ENCODE results near the gene STX3.
A peak's percentile ranks its signal among the peaks of the same experiment; 100 is the strongest.

Gene STX3

GRCh38 chr11:59754859-59755700 lies at the start of gene STX3:
STX3 (plus strand) TSS chr11:59755376; CDS start chr11:59755606, 230 bp downstream.
- peak; percentile 8 for DNase-seq (ENCODE audit: low read depth)

GRCh38 chr11:59706518-59707285 lies 48.5 kb upstream of the STX3 start:
- TF ChIP-seq, protein P1, sequence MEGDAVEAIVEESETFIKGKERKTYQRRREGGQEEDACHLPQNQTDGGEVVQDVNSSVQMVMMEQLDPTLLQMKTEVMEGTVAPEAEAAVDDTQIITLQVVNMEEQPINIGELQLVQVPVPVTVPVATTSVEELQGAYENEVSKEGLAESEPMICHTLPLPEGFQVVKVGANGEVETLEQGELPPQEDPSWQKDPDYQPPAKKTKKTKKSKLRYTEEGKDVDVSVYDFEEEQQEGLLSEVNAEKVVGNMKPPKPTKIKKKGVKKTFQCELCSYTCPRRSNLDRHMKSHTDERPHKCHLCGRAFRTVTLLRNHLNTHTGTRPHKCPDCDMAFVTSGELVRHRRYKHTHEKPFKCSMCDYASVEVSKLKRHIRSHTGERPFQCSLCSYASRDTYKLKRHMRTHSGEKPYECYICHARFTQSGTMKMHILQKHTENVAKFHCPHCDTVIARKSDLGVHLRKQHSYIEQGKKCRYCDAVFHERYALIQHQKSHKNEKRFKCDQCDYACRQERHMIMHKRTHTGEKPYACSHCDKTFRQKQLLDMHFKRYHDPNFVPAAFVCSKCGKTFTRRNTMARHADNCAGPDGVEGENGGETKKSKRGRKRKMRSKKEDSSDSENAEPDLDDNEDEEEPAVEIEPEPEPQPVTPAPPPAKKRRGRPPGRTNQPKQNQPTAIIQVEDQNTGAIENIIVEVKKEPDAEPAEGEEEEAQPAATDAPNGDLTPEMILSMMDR (IDR thresholded peaks at IDR 0.05; ENCODE audit: control insufficient read depth, insufficient read depth, low read depth, low read length, missing control alignments), result no peak
- no peak overlapping the region for H3K4me3 ChIP-seq (ENCODE audit: control insufficient read depth, low read depth, low read length)
- peak; percentile 18 for DNase-seq (ENCODE audit: low read depth)

More at GRCh38 chr11:59754859-59755700, at the start of gene STX3:
- peak within 1 kb of the TSS; percentile 62 for H3K4me3 ChIP-seq (ENCODE audit: control insufficient read depth, low read depth, low read length)
- TF ChIP-seq, protein P1 (IDR thresholded peaks at IDR 0.05; ENCODE audit: control insufficient read depth, insufficient read depth, low read depth, low read length, missing control alignments), result no peak

DNA sequence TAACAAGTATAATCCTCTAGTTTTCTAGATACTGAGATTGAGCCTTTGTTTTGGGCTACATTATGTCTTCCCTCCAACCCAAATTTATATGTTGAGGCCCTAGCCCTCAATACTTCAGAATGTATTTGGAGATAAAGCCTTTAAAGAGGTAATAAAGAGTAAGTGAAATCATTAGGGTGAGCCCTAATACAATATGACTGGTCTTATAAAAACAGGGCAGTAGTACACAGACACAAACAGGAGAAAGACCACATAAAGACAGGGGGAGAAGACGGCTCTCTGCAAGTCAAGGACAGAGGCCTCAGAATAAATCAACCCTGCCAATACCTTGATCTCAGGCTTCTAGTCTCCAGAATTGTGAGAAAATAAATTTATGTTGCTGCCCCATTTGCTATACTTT lies 47.8 kb upstream of the STX3 start:
- TF ChIP-seq, protein P1 (IDR thresholded peaks at IDR 0.05; ENCODE audit: control insufficient read depth, insufficient read depth, low read depth, low read length, missing control alignments), result no peak
- DNase-seq (ENCODE audit: low read depth), result no peak
- H3K4me3 ChIP-seq (ENCODE audit: control insufficient read depth, low read depth, low read length), result no peak overlapping the region

DNA sequence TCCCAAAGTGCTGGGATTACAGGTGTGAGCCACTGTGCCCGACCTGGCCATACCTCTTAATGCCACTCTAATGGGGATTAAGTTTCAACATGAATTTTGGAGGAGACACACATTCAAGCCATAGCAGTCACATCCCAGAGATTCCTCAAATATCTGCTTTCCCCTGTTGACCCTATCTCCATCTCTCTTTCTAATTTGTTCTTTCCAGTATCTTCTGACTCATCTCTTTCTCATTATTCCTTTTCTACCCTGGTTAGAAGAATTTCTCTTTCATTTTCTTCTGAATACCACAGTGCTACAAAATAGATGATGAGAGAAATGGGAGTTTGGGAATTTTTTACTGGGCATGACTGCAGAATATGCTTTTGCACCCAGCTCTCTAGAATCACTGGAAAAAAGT lies 46.6 kb upstream of the STX3 start:
- DNase-seq (ENCODE audit: low read depth), result no peak
- no peak overlapping the region for H3K4me3 ChIP-seq (ENCODE audit: control insufficient read depth, low read depth, low read length)
- TF ChIP-seq, protein P1 (IDR thresholded peaks at IDR 0.05; ENCODE audit: control insufficient read depth, insufficient read depth, low read depth, low read length, missing control alignments), result no peak

- no peak overlapping the region for H3K4me3 ChIP-seq (ENCODE audit: control insufficient read depth, low read depth, low read length)
- no peak for DNase-seq (ENCODE audit: low read depth)
- TF ChIP-seq, protein P1 (IDR thresholded peaks at IDR 0.05; ENCODE audit: control insufficient read depth, insufficient read depth, low read depth, low read length, missing control alignments), result no peak
These were observed 44.9 kb upstream of the STX3 start for GRCh38 chr11:59710136-59710847.

- TF ChIP-seq, protein P1 (IDR thresholded peaks at IDR 0.05; ENCODE audit: control insufficient read depth, insufficient read depth, low read depth, low read length, missing control alignments), result no peak
- DNase-seq (ENCODE audit: low read depth), result no peak
- H3K4me3 ChIP-seq (ENCODE audit: control insufficient read depth, low read depth, low read length), result no peak within 1 kb of the TSS
These were observed 41.4 kb upstream of the STX3 start, which contains the start of gene OR10V1 for GRCh38 chr11:59713745-59714144. OR10V1 (minus strand) TSS chr11:59713845; CDS start chr11:59713845, 0 bp downstream.
